ENCODE data around the gene GNB1. TPM values are rescaled to one million over a fixed set of nuclear protein-coding genes. Genes with fewer than 3 reads are reported as not detected.

The GNB1 gene
- total RNA-seq, 1 experiment from 2014 or later, result 400 TPM

DNA sequence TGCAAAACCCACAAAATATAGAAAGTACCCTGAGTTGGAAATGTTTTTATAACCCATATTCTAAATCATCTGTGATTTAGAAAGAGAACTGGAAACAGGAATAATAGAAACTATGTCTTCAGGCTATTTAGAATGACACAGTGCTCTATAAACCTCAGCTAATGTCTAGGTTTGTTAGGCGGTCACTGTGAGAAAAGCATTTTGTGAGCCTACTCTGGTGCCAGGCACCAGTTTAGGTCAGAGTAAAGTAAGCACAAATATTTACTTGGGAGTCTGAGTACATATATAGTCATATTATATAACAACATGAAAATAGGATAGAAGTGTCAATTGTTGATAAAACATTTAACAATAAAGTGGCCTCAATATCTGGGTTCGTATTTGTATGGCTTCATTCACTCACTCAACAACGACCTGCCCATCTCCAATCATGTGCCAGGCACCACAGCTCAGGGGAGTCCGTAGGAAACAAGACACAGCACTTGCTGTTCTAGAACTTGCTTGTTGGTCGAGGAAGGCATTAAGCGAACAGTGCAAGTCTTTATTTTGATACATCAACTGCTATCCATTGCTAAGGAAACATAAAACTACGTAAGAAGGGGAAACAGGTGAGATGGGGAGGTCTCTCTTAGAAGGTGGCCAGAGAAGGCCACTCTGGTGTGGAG is 37.2 kb downstream of the GNB1 start:
- Histone ChIP-seq H3K79me2 (ENCODE audit: insufficient read depth, low read length) (peaks cover 51% of the 10 kb centered on the region), H4K20me1 (ENCODE audit: control insufficient read depth, insufficient read depth, insufficient read length) (no peaks in the 10 kb centered on the region), H3K23me2 (ENCODE audit: insufficient read length, low read depth, low read length, poor library complexity, severe bottlenecking) (no peaks in the 10 kb centered on the region), H2AFZ (ENCODE audit: low read length) (no peak overlapping the region), H3K4ac (ENCODE audit: low read depth, low read length) (no peak overlapping the region), H3K79me1 (ENCODE audit: insufficient read depth, low read depth, low read length, poor library complexity, severe bottlenecking) (peaks cover 17% of the 10 kb centered on the region), H3K27me3 (ENCODE audit: insufficient read depth, low read length) (no peaks in the 10 kb centered on the region), H3K9me3 (ENCODE audit: control insufficient read depth, low read depth, low read length) (no peaks in the 10 kb centered on the region), H3K4me1 (ENCODE audit: insufficient read depth, low read length) (peaks cover 3% of the 10 kb centered on the region; the same call in 1 of the 2 replicates), H3K9ac (ENCODE audit: extremely low read depth, insufficient read length, low read length) (no peak overlapping the region), H3T11ph (ENCODE audit: low read length) (no peak overlapping the region), H3K23ac (ENCODE audit: insufficient read length, low read depth, low read length) (no peak overlapping the region), H3K18ac (ENCODE audit: insufficient read length, low read depth, low read length) (no peak overlapping the region), H4K5ac (ENCODE audit: insufficient read length, low read depth, low read length) (no peak overlapping the region), H3K14ac (ENCODE audit: insufficient read depth, low read length) (no peak overlapping the region), H3K56ac (ENCODE audit: insufficient read length, low read depth, low read length) (no peak overlapping the region), H2BK20ac (ENCODE audit: low read depth, low read length, poor library complexity, severe bottlenecking) (no peak overlapping the region), H2BK12ac (ENCODE audit: insufficient read length, low read depth, low read length) (no peak overlapping the region), H2BK120ac (ENCODE audit: low read depth, low read length, poor library complexity, severe bottlenecking) (no peak overlapping the region), H2BK15ac (ENCODE audit: low read depth, low read length) (no peak overlapping the region), H2AK5ac (ENCODE audit: insufficient read length, low read length) (no peak overlapping the region), H3K4me2 (ENCODE audit: insufficient read depth, insufficient read length, low read length) (no peak overlapping the region), H2BK5ac (ENCODE audit: insufficient read length, low read length) (no peak overlapping the region), H4K8ac (replicated peaks; ENCODE audit: insufficient read length, low read depth, low read length) (no peak overlapping the region), H4K91ac (ENCODE audit: insufficient read length, low read depth, low read length) (no peak overlapping the region), H3K27ac (ENCODE audit: insufficient read length, low read depth, low read length) (no peak overlapping the region)
- peak overlapping the region in 2 of 3 experiments; percentile 27 to 81; a peak in 3 of 7 replicates for H3K27ac Mint-ChIP-seq
- no peaks in the 10 kb centered on the region for H3K9me3 Mint-ChIP-seq
- peaks cover 35 to 40% of the 10 kb centered on the region in 2 experiments for H3K4me1 Mint-ChIP-seq
- H3K36me3 Mint-ChIP-seq (ENCODE audit: insufficient read depth in 1 of 3, low read depth in 3 of 3), result peaks cover 5 to 13% (median 12%) of the 10 kb centered on the region in 3 experiments; a peak in 6 of 7 replicates
- WGBS (ENCODE audit: extremely low coverage, insufficient read length, low lambda C conversion rate), result no CpG with 5 or more reads among the region's 7 CpGs
- TF ChIP-seq, protein P1, sequence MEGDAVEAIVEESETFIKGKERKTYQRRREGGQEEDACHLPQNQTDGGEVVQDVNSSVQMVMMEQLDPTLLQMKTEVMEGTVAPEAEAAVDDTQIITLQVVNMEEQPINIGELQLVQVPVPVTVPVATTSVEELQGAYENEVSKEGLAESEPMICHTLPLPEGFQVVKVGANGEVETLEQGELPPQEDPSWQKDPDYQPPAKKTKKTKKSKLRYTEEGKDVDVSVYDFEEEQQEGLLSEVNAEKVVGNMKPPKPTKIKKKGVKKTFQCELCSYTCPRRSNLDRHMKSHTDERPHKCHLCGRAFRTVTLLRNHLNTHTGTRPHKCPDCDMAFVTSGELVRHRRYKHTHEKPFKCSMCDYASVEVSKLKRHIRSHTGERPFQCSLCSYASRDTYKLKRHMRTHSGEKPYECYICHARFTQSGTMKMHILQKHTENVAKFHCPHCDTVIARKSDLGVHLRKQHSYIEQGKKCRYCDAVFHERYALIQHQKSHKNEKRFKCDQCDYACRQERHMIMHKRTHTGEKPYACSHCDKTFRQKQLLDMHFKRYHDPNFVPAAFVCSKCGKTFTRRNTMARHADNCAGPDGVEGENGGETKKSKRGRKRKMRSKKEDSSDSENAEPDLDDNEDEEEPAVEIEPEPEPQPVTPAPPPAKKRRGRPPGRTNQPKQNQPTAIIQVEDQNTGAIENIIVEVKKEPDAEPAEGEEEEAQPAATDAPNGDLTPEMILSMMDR (conservative IDR thresholded peaks at IDR 0.05), result no peak
- DNase-seq, result no peak
- no peak overlapping the region for H3K4me3 Mint-ChIP-seq
- no peaks in the 10 kb centered on the region for H3K27me3 Mint-ChIP-seq (ENCODE audit: low read depth)

Measured in H9 (cell line).